Measurements from ENCODE around the gene DHRS4L2.
A peak's percentile ranks its signal among the peaks of the same experiment; 100 is the strongest.
"Not testable (repeated sequence)": the region's sequence is repeated elsewhere in the genome, so short reads cannot be mapped to it uniquely, and the experiment has no call there.

DHRS4L2 gene

GRCh38 chr14:23974041-23974440 lies 14.7 kb upstream of the DHRS4L2 start:
- not testable (repeated sequence) for DNase-seq

GRCh38 chr14:23977208-23977607 lies 11.5 kb upstream of the DHRS4L2 start:
- DNase-seq, result not testable (repeated sequence)

- DNase-seq, result not testable (repeated sequence)
Measured at GRCh38 chr14:23981951-23982813, 6.5 kb upstream of the DHRS4L2 start.

- DNase-seq, result no peak
Measured at GRCh38 chr14:23984891-23985602, 3.7 kb upstream of the DHRS4L2 start.

DNA sequence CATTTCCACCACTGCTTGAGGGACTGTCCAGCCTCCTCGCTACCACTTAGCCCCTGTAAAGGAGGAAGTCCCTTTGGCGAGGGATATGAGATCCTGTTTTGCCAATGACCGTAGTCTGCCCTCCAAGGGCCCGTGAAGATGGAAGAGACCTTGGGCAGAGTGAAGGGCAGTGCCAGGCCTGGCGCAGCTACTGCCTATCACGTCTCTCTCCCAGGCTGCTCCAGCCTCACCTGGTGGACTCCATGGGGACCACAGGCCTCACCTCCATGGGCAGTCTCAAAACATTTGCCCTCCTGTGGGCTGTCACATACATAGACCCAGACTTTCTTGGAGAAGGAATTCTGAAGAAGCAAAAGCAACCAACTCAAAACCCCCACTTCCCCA lies 514 bp upstream of the DHRS4L2 start:
- not testable (repeated sequence) for DNase-seq

GRCh38 chr14:23989734-23990445 lies 1.2 kb downstream of the DHRS4L2 start:
- not testable (repeated sequence) for DNase-seq

- not testable (repeated sequence) for DNase-seq
Measured at GRCh38 chr14:23990961-23991360, 2.2 kb downstream of the DHRS4L2 start.

DNA sequence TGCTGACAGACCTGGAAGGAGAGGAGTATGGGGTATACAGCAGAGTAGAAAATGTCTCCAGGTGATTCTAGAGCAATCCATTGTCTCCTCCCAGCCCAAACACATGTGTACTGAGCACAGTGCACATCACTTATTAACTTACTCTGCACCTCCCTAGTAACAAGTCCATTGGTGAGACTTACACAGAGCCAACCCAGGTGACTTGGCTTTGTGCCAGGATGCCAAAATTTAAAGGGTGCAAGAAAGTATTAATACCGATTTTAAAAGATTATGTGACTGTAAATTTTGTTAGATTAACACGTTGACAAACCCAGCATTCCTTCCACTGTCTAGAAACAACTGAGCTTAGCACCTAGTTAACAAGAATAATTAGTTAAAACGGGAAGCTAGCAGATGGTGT lies 4.3 kb downstream of the DHRS4L2 start:
- DNase-seq, result not testable (repeated sequence)

- not testable (repeated sequence) for DNase-seq
Measured at GRCh38 chr14:23996009-23996408, 7.3 kb downstream of the DHRS4L2 start.

- DNase-seq, result not testable (repeated sequence)
Measured at GRCh38 chr14:23996825-23997224, 8.1 kb downstream of the DHRS4L2 start.

- DNase-seq, result not testable (repeated sequence)
Measured at GRCh38 chr14:23999640-24000039, 10.9 kb downstream of the DHRS4L2 start.

DNA sequence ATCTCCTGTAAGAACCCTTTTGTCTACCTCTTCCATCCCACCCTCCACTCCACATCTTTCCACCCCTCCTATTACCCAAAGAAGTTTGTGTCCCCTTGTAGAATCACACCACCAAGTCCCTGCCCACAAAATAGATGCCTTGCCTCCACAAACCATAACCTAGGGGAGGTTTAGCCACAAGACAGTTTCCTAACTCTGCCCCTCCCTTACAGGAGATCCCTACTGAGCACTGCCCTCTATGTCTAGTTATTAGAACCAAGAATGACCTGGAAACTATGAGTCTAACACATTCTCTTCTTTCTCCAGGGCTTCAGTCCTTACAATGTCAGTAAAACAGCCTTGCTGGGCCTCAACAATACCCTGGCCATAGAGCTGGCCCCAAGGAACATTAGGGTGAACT lies 12.3 kb downstream of the DHRS4L2 start:
- DNase-seq, result not testable (repeated sequence)

DNA sequence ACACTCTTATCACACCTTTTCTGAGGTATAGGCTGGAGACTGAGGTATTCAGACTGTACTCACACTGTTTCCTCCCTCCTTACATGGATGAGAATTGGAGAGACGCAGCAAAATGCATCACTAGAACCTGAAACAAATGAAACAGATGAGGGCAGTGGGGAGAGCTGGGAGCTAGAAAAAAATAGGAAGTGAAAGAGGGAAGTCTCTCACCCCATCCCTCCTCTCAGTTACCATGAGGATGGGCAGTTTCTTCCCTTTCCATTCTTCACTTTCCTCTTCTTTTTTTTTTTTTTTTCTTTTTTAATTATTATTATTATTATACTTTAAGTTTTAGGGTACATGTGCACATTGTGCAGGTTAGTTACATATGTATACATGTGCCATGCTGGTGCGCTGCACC lies 12.9 kb downstream of the DHRS4L2 start:
- not testable (repeated sequence) for DNase-seq

- DNase-seq, result not testable (repeated sequence)
Measured at GRCh38 chr14:24006471-24006816, 17.7 kb downstream of the DHRS4L2 start.

- peak; percentile 91 for DNase-seq
Measured at GRCh38 chr14:24006817-24007652, 18.3 kb downstream of the DHRS4L2 start.

DNA sequence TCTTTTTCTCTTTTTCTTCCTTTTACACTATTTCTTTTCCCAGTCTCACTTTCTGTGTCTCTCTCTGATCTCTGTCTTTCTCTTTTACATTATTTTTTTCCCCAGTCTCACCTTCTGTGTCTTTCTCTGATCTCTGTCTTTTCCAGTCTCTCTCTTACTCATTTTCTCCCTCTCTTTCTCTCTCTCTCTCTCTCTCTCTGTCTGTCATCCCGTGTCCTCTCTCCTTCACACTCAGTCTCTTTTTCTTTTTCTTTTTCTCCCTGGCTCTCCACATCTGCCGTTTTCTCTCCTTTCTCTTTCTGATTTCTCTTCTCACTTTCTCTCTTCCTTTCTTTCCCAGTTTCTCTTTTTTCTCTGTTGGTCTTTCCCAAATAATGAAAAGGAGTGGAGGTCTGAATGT lies 22.3 kb downstream of the DHRS4L2 start:
- DNase-seq, result no peak

DNA sequence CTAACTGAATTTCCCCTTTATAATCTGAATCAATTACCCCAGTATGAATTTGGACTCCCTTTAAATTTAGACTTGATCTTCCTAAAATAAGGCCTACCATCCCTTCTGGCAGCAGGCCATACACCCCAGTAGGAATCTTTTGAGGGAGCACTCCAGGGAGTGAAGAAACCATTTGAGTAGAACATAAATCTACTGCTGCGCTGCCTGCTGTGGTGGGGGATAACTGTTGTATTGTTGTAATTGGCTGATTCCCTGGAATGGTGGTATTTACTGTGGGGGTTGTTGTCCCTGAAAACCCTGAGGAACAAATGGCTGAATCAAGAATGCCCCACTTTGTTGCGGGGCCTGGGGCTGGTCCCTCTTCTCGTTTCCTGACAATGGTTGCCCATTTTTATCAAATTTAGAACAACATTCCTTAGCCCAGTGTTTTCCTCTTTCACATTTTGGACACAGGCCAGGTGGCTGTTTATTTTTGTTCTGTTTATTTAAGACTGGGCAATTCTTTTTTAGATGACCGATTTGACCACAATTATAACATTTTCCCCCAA lies 24.1 kb downstream of the DHRS4L2 start:
- DNase-seq, result not testable (repeated sequence)

DNA sequence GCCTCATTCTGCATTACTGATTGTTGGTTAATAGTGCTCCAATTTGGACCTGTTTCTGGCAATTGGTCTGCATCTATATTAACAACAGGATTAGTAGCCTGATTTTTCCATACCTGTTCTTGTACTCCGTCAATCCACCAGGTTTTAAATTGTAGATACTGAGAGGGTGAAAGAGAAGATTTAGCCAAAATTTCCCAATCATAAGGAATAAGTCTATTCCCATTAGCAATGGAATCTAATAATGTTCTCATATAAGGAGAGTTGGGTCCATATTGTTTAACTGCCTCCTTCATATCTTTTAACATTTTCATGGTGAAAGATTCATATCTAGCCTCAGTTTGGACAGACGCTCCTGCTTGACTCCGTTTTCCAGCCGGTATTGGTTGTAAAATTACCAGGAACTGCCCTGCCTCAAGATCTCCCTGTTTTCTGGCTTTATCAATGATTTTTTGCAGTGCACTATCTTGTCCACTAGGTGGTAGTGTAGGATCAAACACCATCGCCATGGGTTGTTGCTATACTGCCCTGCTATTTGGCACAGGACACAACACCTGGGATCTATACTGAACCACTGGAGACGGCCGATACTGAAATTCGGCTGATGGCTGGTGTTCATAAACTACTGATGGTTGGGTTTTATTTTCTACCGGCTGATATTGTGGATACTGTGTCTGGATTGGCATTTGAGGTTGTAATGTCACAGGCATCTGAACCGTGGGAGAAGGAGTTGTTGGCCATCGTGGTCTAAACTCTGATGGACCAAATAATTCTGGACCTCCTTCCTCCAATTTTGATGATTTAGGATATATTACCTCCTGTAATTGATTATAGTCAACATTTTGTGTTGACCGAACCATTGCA lies 25.2 kb downstream of the DHRS4L2 start:
- peak; percentile 73 for DNase-seq

GRCh38 chr14:24015745-24016144 lies 27.0 kb downstream of the DHRS4L2 start:
- not testable (repeated sequence) for DNase-seq

DNA sequence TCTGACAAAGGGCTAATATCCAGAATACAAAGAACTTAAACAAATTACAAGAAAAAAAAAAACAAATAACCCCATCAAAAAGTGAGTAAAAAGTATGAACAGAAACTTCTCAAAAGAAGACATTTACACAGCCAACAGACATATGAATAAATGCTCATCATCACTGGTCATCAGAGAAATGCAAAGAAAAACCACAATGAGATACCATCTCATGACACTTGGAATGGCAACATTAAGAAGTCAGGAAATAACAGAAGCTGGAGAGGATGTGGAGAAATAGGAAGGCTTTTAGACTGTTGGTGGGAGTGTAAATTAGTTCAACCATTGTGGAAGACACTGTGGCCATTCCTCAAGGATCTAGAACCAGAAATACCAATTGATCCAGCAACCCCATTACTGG lies 30.2 kb downstream of the DHRS4L2 start:
- not testable (repeated sequence) for DNase-seq

DNA sequence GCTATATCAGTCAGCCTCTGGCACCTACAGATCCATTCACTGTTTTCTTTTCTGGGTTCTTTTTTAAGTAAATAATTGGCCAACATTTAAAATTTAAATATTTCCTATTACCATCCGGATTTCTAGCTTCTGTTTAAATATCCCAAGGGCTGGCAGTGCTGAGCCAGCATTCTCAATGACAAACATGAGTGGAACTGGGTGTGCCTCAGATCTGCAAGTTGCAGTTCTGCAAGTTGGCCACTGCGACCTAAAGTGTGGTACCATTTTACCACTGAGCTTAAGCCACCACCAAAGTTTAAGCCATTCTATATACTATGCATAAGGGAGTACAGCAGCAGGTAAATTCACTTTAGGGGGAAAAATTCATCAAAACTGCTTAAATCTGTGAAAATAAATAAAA lies 31.2 kb downstream of the DHRS4L2 start:
- not testable (repeated sequence) for DNase-seq
